Ishikawa (cell line): ENCODE results near the gene ADAMTS12.

Experiments used
- CEBPB ChIP-seq: IDR thresholded peaks from 2 replicates; pipeline ENCODE4 v1.6.1; 2012
- CREB1 ChIP-seq: IDR thresholded peaks from 2 replicates; pipeline ENCODE4 v1.6.1; 2012; ENCODE audit warnings: low read depth
- EGR1 ChIP-seq: IDR thresholded peaks from 2 replicates; pipeline ENCODE4 v1.6.1; 2012
- EP300 ChIP-seq: IDR thresholded peaks from 2 replicates; pipeline ENCODE4 v1.6.1; 2012; ENCODE audit warnings: borderline replicate concordance
- FOXM1 ChIP-seq: IDR thresholded peaks from 2 replicates; pipeline ENCODE4 v1.6.1; 2012; ENCODE audit warnings: low read depth, borderline replicate concordance
- MAX ChIP-seq: IDR thresholded peaks from 2 replicates; pipeline ENCODE4 v1.6.1; 2012
- NFIC ChIP-seq: IDR thresholded peaks from 2 replicates; pipeline ENCODE4 v1.6.1; 2012
- RAD21 ChIP-seq: IDR thresholded peaks from 2 replicates; pipeline ENCODE4 v1.6.1; 2012; ENCODE audit warnings: low read depth
- REST ChIP-seq: IDR thresholded peaks from 2 replicates; pipeline ENCODE4 v1.6.1; 2012; ENCODE audit warnings: low read depth, mild to moderate bottlenecking
- TAF1 ChIP-seq: IDR thresholded peaks from 2 replicates; pipeline ENCODE4 v1.6.1; 2012; ENCODE audit warnings: low read depth, mild to moderate bottlenecking
- TCF12 ChIP-seq: IDR thresholded peaks from 2 replicates; pipeline ENCODE4 v1.6.1; 2012; ENCODE audit warnings: low read depth
- TEAD4 ChIP-seq: IDR thresholded peaks from 2 replicates; pipeline ENCODE4 v1.6.1; 2012
- USF1 ChIP-seq: IDR thresholded peaks from 2 replicates; pipeline ENCODE4 v1.6.1; 2012
- YY1 ChIP-seq: IDR thresholded peaks from 2 replicates; pipeline ENCODE4 v1.6.1; 2012; ENCODE audit warnings: low read depth
- ZBTB7A ChIP-seq: IDR thresholded peaks from 2 replicates; pipeline ENCODE4 v1.6.1; 2012; ENCODE audit warnings: low read depth

The ADAMTS12 gene

GRCh38 chr5:33892620-33893137 lies 889 bp upstream of the ADAMTS12 start:
- peak; percentile 50; the same call in 1 of the 2 replicates for TF ChIP-seq NFIC
- no peak for TF ChIP-seq MAX

GRCh38 chr5:33891446-33891787 lies 373 bp downstream of the ADAMTS12 start:
- TF ChIP-seq MAX (no peak), ZBTB7A (no peak), USF1 (no peak), NFIC (no peak), CEBPB (no peak), TAF1 (no peak), EP300 (no peak), TCF12 (no peak), FOXM1 (no peak), REST (no peak)

- no peak for TF ChIP-seq EGR1
- no peak for TF ChIP-seq MAX
- TF ChIP-seq YY1, result no peak
- TF ChIP-seq REST, result no peak
- no peak for TF ChIP-seq CREB1
- no peak for TF ChIP-seq NFIC
- TF ChIP-seq FOXM1, result no peak
Observed at GRCh38 chr5:33890131-33891032, 1.4 kb downstream of the ADAMTS12 start.

GRCh38 chr5:33888587-33888986 lies 3.2 kb downstream of the ADAMTS12 start:
- TF ChIP-seq CREB1, result no peak
- no peak for TF ChIP-seq RAD21
- TF ChIP-seq TEAD4, result no peak
- TF ChIP-seq TCF12, result no peak
- no peak for TF ChIP-seq REST
- no peak for TF ChIP-seq TAF1
- TF ChIP-seq ZBTB7A, result no peak
- TF ChIP-seq MAX, result no peak
- TF ChIP-seq NFIC, result no peak
- no peak for TF ChIP-seq YY1
- no peak for TF ChIP-seq USF1
- TF ChIP-seq FOXM1, result no peak
- TF ChIP-seq EGR1, result no peak
- TF ChIP-seq CEBPB, result no peak
- no peak for TF ChIP-seq EP300

GRCh38 chr5:33887268-33887667 lies 4.5 kb downstream of the ADAMTS12 start:
- TF ChIP-seq TEAD4 (no peak), USF1 (no peak), FOXM1 (no peak), CREB1 (no peak)
